Ovary (tissue), 9 donors: Measurements from ENCODE around the gene SH3RF3. TPM values are rescaled to one million over a fixed set of nuclear protein-coding genes. Genes with fewer than 3 reads are reported as not detected.

Source experiments
- DNase-seq, 5 donors: peaks; one replicate each; pipeline ENCODE4 v3.0.0-alpha.2; 2019 to 2020
- H3K27ac ChIP-seq, 2 donors: fragments of 200-600 bp; one replicate each; pipeline versions ENCODE4 v1.5.1 to v1.8.0; 2019 to 2022
- H3K27me3 ChIP-seq: fragments of 200-600 bp; one replicate; pipeline ENCODE4 v1.8.0; 2022
- H3K36me3 ChIP-seq: fragments of 200-600 bp; sonication (generic); one replicate; pipeline ENCODE4 v1.5.1; 2019
- H3K4me1 ChIP-seq: one replicate; pipeline ENCODE4 v1.8.1; 2013; ENCODE audit warnings: mild to moderate bottlenecking, moderate library complexity; ENCODE audit not compliant: insufficient read depth
- H3K4me3 ChIP-seq: fragments of 200-600 bp; sonication (generic); one replicate; pipeline ENCODE4 v1.5.1; 2017
- H3K9me3 ChIP-seq, 2 donors: fragments of 200-600 bp in 1 of 2; sonication (generic) in 1 of 2; one replicate each; pipeline versions ENCODE4 v1.5.1 to v1.8.1; 2013 to 2019; ENCODE audit warnings: mild to moderate bottlenecking in 1 of 2, moderate library complexity in 1 of 2
- EP300 ChIP-seq: sonication (generic); formaldehyde crosslinking; IDR thresholded peaks from one replicate; pipeline ENCODE4 v1.6.1; 2017; ENCODE audit warnings: antibody characterized with exemption
- POLR2A ChIP-seq: fragments of 450-650 bp; IDR thresholded peaks from one replicate; pipeline ENCODE4 v1.6.1; 2017; ENCODE audit warnings: antibody characterized with exemption, mild to moderate bottlenecking, moderate library complexity
- WGBS, 3 donors: extraction: QIAGEN DNeasy Blood & Tissue Kit in 1 of 3; methylation state at CpG; one replicate each; pipeline versions ENCODE4 v1.1.5 to v1.1.7; 2013 to 2017; 5-methylcytosine and 5-hydroxymethylcytosine counted together
- intact Hi-C, 4 donors: fragments of 100-400 bp; cut with DNase I; formaldehyde crosslinking; loops; one replicate each; pipeline versions ENCODE4 v1.11.0 to v1.15.1; 2022 to 2023
- polyA plus RNA-seq, 2 donors: library from polyadenylated mRNA; stranded (reverse); fragments of 200-250 nt in 1 of 2; fragments of 350-450 nt in 1 of 2; fragmentation: Illumina TruSeq in 1 of 2; extraction: RNeasy Lipid Tissue Mini Kit (QIAGEN cat#74804) in 1 of 2; gene quantifications; one replicate each; pipeline ENCODE4 v1.2.3, GENCODE V29; 2013 to 2014
- total RNA-seq, 7 donors: library from RNA; depleted of rRNA in 2 of 7; stranded (reverse); fragments of >200 nt in 2 of 7; fragmentation: NEBNext Ultra II Directional in 3 of 7; extraction: Animal tissue kit (Norgen Biotek cat#: 25700) in 3 of 7; gene quantifications; one replicate each; pipeline versions ENCODE4 v1.1.0 to v1.2.4, GENCODE V29; 2016 to 2023
- TF ChIP-seq, protein P1 (sequence below), 3 donors: fragments of 450-650 bp in 2 of 3; fragments of 200-600 bp in 1 of 3; IDR thresholded peaks; one replicate each; pipeline versions ENCODE4 v1.5.1 to v1.8.0; 2016 to 2022; ENCODE audit warnings: antibody characterized with exemption in 3 of 3, mild to moderate bottlenecking in 1 of 3
- donor health status: DM: no; HTN: no; CAD: no; lungs with moderate emphysema.
- donor health status: DM: no; HTN: no; CAD: no.
- donor health status: Bipolar disorder and iron deficiency.
- donor health status: DM: yes; HTN: yes; CAD: no.
- donor health status: DM: no; HTN: no; CAD: no.
- donor health status: DM: yes; HTN: yes; CAD: no.

SH3RF3 gene
- total and polyA plus RNA-seq, 9 donors = 2.7 to 10.1 (median 4.5) TPM

GRCh38 chr2:109226622-109227021 lies 97.6 kb downstream of the SH3RF3 start:
- TF ChIP-seq, protein P1, sequence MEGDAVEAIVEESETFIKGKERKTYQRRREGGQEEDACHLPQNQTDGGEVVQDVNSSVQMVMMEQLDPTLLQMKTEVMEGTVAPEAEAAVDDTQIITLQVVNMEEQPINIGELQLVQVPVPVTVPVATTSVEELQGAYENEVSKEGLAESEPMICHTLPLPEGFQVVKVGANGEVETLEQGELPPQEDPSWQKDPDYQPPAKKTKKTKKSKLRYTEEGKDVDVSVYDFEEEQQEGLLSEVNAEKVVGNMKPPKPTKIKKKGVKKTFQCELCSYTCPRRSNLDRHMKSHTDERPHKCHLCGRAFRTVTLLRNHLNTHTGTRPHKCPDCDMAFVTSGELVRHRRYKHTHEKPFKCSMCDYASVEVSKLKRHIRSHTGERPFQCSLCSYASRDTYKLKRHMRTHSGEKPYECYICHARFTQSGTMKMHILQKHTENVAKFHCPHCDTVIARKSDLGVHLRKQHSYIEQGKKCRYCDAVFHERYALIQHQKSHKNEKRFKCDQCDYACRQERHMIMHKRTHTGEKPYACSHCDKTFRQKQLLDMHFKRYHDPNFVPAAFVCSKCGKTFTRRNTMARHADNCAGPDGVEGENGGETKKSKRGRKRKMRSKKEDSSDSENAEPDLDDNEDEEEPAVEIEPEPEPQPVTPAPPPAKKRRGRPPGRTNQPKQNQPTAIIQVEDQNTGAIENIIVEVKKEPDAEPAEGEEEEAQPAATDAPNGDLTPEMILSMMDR (IDR thresholded peaks at IDR 0.05) = no peak
- TF ChIP-seq EP300 (no peak), POLR2A (no peak)
- H3K9me3 ChIP-seq = no peaks in the 10 kb centered on the region
- no peaks in the 10 kb centered on the region for H3K27me3 ChIP-seq
- H3K4me1 ChIP-seq = no peaks in the 10 kb centered on the region
- intact Hi-C loops = no loop called here
- DNase-seq = no peak
- no peak overlapping the region for H3K27ac ChIP-seq
- H3K36me3 ChIP-seq = no peaks in the 10 kb centered on the region
- WGBS, 3 donors = 90 to 93% (median 92%) methylated on average over 6 of the region's 6 CpGs
- no peak overlapping the region for H3K4me3 ChIP-seq

- intact Hi-C loops = no loop called here
- Histone ChIP-seq H3K36me3 (no peaks in the 10 kb centered on the region), H3K4me3 (no peak overlapping the region), H3K27me3 (no peaks in the 10 kb centered on the region), H3K4me1 (no peaks in the 10 kb centered on the region), H3K9me3 (no peaks in the 10 kb centered on the region), H3K27ac (no peak overlapping the region)
- no peak for DNase-seq
- 91 to 94% (median 92%) methylated on average over 4 of the region's 4 CpGs for WGBS, 3 donors
- TF ChIP-seq EP300 (no peak), POLR2A (no peak)
- TF ChIP-seq, protein P1 (IDR thresholded peaks at IDR 0.05) = no peak
Observed at GRCh38 chr2:109229094-109229675, 100.2 kb downstream of the SH3RF3 start.

DNA sequence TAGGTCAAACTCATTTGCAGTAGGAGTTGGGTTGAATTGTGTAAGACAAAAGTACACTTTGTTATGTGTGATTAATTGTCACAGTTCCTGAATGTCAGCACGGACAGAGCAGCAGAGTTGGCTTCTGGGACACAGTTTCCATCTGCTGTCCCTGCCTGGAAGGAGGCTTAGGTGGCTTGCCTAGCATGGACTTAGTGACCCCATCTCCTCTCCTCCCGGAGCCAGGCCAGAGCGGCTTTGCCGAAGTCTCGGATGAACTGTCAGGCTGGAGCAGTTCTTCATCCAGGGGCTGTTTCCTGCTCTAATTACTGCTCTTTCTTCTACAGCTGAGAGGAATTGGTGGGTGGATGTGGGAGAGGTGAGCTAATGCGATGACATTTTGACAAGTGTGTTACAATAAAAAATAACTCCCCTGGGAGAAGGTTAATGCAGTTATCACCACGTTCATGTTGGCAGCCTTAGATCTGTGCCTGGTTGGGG lies 102.0 kb downstream of the SH3RF3 start:
- intact Hi-C loops = no loop called here
- no peak for DNase-seq
- Histone ChIP-seq H3K9me3 (no peaks in the 10 kb centered on the region), H3K4me3 (no peak overlapping the region), H3K27ac (no peak overlapping the region), H3K27me3 (no peaks in the 10 kb centered on the region), H3K36me3 (no peaks in the 10 kb centered on the region), H3K4me1 (no peaks in the 10 kb centered on the region)
- 33 to 57% (median 52%) methylated on average over 7 of the region's 7 CpGs for WGBS, 3 donors
- TF ChIP-seq EP300 (no peak), POLR2A (no peak)
- TF ChIP-seq, protein P1 (IDR thresholded peaks at IDR 0.05) = no peak

DNA sequence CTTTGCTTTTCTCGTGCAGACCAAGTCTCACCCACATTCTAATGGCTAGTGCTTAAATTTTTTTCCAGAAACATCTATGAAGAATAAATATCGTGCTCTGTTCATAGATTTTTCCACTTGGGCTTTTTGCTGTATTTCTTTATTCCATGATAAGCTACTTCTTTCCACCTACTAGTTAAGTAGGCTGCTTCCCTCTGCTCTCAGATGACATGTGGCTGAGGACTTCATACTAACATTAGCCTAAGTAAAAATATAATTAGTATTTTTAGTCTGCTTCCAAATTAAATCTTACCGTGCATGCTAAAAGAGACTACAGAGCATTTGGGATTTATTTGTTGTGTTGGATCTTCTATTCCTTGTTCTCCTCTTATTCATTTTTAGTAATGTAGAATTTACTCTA lies 102.4 kb downstream of the SH3RF3 start:
- intact Hi-C loops = no loop called here
- TF ChIP-seq POLR2A (no peak), EP300 (no peak)
- TF ChIP-seq, protein P1 (IDR thresholded peaks at IDR 0.05) = no peak

More for the DNA sequence above, 102.4 kb downstream of the SH3RF3 start:
- DNase-seq = no peak
- H3K9me3 ChIP-seq = no peaks in the 10 kb centered on the region
- H3K27ac ChIP-seq = no peak overlapping the region
- 39 to 52% (median 48%) methylated on average over 3 of the region's 3 CpGs for WGBS, 3 donors
- no peaks in the 10 kb centered on the region for H3K27me3 ChIP-seq
- H3K36me3 ChIP-seq = no peaks in the 10 kb centered on the region
- H3K4me1 ChIP-seq = peaks cover 2% of the 10 kb centered on the region
- H3K4me3 ChIP-seq = no peak overlapping the region
